T-helper 2 cell (primary cell): ENCODE results near the gene SMC1B.
"Not testable (repeated sequence)": the region's sequence is repeated elsewhere in the genome, so short reads cannot be mapped to it uniquely, and the experiment has no call there.

Experiments used
- DNase-seq, 5 experiments: peaks; one replicate each; pipeline versions ENCODE4 v3.0.0 to v3.0.0-alpha.2; 2012 to 2022

SMC1B gene

DNA sequence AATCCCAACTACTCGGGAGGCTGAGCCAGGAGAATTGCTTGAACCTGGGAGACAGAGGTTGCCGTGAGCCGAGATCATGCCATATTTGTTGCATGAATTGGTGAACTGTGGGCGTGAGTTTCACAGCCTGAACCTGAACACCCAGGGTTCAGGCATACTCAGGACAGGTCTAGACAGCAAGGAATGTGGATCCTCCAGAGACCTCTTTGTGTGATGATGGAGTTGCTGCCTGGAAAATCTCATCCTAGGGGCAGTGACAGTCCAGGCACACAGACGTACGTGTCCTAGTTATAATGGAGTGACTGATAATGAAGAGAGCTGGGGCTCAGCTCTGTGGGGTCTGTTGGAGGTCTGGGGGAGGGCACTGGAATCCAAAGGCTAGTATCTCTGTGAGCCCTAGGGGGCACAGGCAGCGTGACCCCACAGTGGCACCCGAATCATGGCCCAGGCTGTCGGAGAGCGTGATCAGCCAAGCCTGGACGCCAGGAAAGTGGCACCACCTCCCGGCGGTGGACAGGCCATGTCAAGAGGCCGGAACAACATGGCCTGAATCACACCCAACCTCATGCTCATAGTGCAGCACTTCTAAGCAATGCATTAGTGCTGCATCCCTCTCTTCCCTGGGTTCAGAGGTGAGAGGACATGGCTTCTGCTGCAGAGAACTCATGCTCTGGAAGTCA lies 31.8 kb upstream of the SMC1B start:
- DNase-seq = no peak

DNA sequence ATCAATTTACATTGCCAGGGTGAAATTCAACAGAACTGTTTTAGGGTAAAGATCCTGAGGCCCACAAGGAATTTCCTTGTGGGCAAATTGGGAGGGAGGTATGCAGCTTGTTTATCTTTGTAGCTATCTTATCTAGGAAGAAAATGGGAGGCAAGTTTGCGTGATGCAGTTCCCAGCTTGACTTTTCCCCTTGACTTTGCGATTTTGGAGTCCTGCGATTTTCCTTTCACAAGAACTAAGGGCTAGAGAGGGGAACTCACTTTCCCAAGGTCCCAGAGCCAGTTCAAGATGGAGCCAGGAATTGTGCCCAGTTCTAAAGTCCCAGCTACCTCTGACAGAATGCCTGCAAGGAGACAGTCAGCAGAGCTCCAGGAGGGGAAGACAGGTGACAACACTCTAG lies 30.8 kb upstream of the SMC1B start:
- DNase-seq = no peak

DNA sequence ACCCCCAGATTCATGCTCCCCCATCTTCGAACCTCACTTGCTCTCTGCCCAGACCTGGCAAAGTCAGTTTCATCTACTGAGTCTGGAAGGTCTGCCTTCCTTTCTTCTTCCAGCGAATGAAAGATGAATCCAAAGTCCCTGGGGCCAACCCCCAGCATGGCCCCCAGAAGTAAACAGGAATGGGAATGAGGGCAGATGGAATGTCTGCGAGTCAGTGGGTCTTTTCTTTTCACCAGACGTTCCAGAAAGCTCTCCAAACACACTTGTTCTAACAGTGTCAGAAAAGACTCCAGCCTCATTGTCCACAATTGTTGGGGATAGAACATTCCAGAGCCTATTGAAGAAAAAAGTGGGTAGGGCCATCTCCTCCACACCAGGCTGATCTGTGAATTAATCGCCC lies 28.7 kb upstream of the SMC1B start:
- no peak for DNase-seq

DNA sequence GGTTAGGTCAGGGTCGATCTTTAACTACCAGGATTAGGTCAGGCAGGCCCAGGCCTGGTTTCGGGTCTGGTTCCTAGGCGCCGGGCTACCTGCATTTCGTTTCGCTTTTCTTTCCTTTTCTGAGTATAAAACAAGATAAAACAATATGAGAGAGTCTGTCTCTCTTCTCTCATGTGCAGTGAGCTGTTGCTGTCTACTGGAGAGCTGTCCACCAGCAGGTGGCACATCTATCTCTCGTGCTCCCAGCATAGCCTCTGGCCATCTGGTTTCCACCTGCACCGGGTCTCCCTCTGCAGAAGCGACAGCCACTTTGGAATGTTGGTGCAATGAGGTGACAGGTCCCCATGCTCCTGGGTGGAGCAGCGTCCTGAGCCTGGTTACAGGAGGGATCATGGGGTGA lies 27.7 kb upstream of the SMC1B start:
- DNase-seq = peak in 1 of 5 experiments; percentile 56

DNA sequence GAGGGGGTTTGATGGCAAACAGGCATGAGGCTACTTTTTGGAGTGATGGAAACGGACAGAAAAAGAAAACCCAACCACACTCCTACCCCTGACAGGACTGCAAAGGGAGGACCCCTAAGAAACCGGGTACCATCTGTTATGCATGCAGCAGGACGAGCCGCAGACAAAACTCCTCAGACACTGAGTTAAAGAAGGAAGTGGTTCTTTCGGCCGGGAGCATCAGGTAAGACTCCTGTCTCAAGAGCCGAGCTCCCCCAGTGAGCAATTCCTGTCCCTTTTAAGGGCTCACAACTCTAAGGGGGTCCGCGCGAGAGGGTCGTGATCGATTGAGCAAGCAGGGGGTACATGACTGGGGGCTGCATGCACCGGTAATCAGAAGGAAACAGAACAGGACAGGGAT lies 27.3 kb upstream of the SMC1B start:
- not testable (repeated sequence) for DNase-seq

DNA sequence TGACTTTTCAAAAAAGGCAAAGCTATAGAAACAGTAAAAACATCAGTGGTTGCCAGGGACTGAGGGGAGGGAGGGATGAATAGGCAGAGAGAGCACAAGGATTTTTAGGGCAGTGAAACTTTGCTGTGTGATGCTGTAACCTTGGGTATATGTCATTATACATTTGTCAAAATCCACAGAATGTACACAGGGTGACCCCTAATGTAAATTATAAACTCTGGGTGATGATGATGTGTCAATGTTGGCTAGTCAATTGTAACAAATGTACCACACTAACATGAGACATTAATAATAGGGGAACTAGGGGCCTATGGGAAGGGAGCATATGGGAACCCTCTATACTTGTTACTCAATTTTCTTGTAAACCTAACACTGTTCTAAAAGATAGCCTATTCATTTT lies 24.9 kb upstream of the SMC1B start:
- DNase-seq = no peak

DNA sequence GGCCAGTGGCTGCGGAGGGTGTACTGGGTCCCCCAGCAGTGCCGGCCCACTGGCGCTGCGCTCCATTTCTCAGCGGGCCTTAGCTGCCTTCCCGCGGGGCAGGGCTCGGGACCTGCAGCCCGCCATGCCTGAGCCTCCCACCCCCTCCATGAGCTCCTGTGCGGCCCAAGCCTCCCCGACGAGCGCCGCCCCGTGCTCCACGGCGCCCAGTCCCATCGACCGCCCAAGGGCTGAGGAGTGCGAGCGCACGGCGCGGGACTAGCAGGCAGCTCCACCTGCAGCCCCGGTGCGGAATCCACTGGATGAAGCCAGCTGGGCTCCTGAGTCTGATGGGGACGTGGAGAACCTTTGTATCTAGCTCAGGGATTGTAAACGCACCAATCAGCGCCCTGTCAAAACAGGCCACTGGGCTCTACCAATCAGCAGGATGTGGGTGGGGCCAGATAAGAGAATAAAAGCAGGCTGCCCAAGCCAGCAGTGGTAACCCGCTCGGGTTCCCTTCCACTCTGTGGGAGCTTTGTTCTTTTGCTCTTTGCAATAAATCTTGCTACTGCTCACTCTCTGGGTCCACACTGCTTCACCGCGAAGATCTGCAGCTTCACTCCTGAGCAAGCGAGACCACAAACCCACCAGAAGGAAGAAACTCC lies 23.6 kb upstream of the SMC1B start:
- not testable (repeated sequence) for DNase-seq

DNA sequence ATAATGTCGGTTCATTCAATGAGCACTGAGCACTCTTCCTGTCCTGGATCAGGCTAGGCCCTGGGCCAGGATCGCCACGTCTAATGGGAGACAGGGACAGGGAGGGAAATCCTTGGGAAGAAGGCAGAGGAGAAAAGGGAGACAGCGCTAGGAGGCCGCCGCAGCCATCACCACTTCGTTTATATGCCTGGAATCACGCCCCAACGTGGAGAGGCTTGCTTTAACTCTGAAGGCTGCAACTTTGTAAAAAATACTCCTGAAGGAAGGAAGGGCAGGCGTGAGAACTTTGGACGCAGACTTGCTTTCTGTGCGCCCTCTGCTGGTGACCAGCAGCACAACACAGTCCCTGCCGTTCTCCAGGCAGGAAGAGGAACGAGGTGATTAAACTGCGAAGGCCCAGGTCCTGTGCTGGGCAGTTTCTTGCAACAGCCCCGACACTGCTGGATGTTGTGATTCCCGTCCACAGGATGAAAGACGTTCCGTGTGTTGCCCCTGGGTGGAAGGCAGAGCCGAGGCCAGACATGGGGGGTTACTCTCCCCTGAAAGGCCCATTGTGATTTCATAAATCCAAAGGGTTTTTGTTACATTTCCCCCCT lies 22.2 kb upstream of the SMC1B start:
- DNase-seq = peak; percentile 55 to 81 (median 66)

DNA sequence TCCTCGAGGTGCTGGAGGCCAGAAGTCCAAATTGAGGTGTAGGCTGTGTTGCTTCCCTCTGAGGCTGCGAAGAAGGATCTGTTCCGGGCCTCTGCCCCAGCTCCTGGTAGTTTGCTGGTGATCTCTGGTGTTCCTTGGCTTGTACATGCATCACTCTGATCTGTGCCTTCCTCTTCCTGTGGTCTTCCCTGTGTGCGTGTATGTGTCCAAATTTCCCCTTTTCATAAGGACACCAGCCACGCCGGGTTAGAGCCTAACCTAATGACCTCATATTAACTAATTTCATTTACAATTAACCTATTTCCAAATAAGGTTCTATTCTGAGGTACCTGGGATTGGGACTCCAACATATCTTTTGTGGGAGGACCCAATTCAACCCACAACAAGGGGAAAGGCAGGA lies 21.6 kb upstream of the SMC1B start:
- no peak for DNase-seq

DNA sequence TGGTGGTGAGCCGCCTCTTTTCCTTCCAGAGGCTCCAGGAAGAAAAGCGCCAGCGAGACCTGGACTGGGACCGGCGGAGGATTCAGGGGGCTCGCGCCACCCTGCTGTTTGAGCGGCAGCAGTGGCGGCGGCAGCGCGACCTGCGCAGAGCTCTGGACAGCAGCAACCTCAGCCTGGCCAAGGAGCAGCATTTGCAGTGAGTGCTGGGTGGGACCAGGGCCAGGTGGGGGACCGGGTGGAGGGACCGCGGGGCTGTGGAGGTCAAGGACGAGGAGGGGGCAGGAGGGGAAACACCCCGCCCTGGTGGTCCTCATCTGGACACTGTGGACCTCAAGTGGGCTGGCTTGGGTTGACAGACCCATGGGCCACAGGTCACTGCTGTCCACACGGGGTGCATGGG lies 17.5 kb upstream of the SMC1B start:
- no peak for DNase-seq

DNA sequence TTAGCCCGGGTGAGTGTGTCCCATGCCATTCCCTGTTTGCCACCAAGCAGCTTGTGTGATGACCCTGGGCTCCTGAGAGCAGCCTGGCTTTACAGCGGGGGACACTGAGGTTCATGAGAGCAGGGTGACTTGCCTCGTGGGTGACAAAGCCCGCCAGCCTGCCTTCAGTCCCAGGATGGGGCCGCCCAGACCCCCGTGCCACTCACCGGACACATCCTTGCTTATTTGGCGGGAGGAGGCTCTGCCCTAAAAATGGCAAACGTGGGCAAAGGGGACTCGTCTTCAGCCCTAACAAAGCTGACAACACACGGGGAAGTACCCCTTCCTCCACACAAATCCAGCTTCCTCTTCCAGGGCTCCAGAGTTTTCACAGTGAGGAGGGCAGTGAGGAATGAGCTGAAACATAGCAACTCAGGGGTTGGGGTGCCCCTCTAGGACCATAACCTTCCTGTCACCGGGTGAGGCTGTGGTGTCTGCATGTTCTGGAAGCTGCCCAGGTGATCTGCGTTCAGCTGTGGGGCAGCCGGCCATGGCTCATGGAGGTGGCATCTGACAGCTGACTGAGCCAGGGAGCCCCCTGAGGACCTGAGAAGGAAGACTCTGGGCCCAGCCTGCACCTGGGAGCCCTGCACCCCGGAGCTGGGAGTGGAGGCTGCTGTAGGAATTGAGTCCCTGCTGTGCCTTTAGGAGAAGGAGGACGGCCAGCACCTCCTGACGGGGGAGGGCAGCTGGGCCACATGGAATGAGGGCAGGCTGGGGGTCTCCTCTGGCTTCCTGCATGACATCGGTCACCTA lies 16.8 kb upstream of the SMC1B start:
- no peak for DNase-seq

DNA sequence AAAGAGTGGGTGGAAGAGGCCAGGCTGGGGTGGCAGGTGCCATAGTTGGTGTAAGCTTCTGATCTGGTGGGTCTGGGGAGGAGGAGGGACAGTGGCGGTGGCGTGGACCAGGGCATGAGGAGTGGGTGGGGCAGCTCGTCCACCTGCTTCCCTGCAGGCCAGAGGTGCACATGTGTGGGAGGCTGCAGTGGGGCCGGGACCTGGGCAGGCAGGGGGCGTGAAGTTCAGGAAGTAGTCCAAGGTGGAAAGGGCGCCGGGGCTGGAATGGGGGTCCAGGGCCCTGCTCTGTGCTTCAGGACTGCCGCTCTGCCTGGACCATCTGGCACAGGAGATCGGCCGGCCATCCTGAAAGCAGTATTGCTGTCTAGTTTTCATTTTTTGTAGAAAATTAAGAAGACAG lies 16.0 kb upstream of the SMC1B start:
- no peak for DNase-seq

DNA sequence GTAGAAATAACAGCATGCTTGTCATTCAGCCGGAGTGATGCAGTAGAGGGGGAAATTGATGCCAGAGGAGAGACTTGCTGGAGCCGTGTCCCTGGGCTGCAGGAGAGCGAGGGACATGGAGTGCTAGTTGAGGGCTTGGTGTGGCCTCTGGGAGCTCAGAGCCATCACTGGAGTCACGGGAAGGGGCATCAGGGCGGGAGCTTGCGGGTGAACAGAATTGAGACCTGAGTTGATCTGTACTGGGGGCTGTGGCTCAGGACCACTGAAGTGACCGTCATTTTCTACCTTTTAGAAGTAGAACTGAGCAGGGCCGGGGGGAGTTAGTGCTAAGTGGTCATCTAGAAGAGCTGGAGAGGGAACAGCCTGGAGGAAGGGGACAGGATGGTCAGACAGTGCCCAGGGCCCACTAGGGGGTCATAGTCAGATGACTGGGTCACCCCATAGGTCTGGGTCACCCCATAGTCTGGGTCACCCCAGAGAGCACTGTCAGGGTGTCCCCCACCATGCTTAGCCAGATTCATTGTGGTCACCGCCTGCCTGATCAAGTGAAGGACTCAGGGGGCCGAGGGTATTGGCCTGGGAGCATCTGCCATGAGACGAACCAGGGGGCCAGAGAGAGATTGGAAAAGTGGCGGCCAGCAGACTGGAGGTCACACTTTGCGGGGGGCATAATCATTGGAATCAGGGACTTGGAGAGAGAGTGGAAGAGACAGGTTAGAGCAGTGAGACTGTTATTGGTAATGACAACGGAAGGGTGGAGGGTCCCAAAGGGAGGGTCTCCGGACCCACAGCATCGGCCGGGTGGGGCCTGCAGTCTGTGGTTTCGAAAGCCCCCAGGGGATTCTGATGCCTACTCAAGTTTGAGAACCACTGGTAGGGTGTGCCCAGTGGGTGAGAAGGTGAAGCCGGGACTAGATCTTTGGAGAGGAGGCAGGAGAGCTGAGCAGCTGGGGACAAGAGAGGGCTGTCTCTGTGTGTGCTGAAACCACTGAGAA lies 15.3 kb upstream of the SMC1B start:
- no peak for DNase-seq

DNA sequence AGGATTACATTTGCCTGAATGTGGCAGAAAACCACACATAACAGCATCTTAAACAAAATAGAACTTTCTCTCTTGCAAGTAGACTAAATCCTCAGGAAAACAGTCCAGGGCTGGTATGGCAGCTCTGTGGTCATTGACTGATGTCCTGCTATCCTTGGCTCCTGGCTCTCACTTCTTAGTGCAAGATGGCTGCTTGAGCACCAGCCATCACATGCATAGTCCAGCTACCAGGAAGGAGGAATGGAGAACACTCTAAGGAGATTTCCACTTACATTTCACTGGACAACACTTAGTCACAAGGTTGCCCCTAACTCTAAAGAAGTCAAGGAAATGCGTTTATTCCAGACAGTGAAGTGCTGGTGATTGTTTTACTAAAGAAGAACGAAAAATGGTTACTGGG lies 13.7 kb upstream of the SMC1B start:
- no peak for DNase-seq

DNA sequence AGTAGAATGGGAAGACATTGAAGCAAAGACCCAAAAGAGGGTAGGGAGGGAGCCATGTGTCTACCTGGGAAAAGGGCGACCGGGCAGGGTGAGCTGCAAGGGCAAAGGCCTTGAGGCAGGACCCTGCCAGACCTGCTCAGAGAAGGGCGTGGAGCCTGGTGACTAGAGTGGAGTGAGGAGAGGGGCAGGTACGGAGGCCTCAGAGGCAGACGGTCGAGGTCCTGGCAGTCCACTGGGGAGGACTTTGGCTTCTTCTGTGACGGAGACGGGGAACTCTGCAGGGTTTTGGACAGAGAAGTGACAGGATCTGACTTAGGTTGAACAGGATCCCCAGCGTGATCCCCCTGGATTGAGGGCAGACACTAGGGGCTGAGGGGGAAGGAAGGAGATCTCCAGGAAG lies 13.0 kb upstream of the SMC1B start:
- DNase-seq = no peak

DNA sequence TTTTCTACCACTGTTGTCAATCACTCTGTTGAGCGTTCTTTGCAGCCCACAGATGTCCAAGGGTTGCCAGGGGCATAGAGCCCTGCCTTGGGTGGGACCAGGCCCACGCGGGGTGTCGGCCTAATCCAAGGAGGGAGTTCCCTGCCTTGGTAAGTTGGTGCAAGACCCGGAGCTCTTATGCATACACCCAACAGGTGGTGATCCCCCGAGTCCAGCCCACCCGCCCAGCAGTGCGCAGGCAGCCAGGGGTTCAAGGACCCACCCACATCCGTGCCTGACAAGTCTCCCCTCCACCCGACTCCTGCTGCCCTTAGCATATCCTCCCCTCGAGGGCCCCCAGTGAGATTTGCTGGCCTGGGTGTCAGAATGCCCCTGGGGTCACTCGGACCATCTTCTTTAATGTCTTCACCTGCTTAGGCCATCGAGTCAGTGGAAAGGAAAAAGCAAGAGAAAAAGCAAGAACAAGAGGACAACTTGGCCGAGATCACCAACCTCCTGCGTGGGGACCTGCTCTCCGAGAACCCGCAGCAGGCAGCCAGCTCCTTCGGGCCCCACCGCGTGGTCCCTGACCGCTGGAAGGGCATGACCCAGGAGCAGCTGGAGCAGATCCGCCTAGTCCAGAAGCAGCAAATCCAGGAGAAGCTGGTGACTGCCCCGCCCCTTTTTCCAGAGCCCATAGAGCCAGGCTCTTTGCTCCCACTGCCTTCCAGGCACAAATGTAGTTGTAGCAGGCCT lies 12.3 kb upstream of the SMC1B start:
- no peak for DNase-seq

DNA sequence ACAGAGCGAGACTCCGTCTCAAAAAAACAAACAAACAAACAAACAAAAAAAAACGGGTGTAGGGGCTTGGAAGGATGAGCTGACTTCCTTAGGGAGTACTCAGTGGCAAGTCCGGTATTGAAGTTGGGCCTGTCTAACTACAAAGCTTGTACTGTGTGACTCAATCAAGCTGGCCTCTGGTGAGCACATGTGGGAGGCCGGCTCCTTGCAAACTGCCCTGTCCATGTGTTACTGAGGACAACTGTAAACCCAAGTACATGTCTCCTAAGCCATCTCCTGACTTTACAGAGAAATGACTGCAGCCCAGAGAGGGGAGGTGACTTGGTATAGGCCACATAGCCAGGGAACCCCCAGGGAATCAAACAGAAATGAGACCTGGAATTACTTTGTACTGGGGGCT lies 11.7 kb upstream of the SMC1B start:
- no peak for DNase-seq

DNA sequence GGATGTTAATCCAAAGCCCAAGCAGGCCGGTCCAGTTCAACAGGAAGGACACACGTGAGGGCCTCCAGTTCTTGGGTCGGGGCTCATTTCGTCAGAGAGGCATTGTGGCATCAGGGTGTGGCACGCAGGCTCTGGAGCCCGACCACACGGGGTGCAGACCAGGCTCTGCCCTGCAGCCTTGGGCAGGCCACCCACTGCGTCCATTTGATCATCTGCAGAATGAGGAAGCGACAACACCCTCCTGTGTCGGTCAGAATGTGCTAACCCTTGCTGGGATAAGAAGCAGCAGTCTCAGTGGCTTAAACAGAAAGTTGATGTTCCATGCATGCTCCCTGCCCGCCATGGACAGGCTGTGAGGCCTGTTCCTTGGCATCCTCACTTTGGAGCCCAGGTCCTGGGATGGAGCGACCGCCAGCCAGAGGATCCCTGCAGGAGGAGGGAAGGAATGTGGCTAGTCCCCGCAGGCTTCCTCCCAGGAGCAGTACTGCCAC lies 10.9 kb upstream of the SMC1B start:
- no peak for DNase-seq

DNA sequence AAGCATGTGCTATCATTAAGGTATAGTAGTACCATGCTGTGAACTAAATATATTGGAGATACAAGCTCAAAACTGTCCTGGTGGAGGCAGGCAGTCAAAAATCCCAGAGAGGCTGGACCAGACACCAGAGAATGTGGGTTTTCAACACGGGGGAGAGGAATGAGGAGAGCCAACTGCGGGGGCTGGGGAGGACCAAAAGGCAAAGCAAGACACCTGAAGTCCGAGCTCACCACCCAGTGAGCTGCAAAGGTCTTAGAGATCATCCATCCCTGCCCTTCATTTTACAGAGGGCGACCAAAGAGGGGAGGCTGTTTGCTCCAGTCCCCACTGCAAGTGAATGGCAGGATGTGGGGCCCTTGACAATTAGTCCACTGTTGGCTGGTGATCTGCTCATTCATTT lies 10.1 kb upstream of the SMC1B start:
- no peak for DNase-seq

DNA sequence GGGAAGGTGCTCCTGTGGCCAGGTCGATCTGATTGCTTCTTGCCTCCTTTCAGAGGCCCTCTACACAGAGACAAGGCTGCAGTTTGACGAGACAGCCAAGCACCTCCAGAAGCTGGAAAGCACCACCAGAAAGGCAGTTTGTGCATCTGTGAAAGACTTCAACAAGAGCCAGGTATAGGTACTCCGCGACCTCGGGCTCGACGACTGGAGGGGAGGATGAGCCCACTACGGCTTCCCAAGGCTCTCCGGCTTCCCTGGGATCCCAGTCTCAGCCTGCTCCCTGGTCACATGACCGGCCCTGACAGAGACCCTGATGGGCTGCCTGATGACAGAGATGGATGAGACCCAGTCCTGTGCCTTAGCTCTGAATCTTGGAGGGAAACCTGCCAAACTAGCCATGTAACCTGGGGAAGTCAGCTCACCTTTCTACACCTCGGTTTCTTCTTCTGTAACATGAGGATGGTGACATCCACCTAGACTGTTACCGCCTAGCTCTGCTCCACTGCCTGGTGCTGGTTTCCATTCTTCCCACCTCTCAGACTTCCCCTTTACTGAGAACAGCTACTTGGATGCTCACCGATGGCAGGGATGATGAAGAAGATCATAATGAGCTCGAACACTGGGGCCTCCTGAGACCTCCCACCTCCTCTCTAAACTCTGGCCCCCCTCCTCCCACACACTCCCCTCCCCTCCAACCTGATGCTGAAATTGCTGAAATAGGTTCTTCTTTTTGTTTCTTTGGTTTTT lies 9.0 kb upstream of the SMC1B start:
- DNase-seq = no peak
